ENCODE results near the gene AKR1C8. TPM values are rescaled to one million over a fixed set of nuclear protein-coding genes. Genes with fewer than 3 reads are reported as not detected.

Gene AKR1C8
- total and polyA plus RNA-seq, 2 donors (not counting 1 experiment from before 2014, with no cell fraction given), result not detected

- Histone ChIP-seq H3K9ac (ENCODE audit: insufficient read depth, low read length) (no peak within 1 kb of the TSS), H3K27me3 (ENCODE audit: control insufficient read depth, insufficient read depth, low read length) (no peaks in the 10 kb centered on the region), H3K4me2 (ENCODE audit: extremely low read depth, insufficient read depth, low read length) (no peak within 1 kb of the TSS), H3K4me1 (ENCODE audit: control insufficient read depth, extremely low read depth, insufficient read depth, low read length) (no peaks in the 10 kb centered on the region), H3K27ac (ENCODE audit: insufficient read depth, low read length) (no peak within 1 kb of the TSS), H3K79me2 (ENCODE audit: control insufficient read depth, insufficient read depth, low read length) (no peaks in the 10 kb centered on the region), H2AFZ (ENCODE audit: low read length) (no peak within 1 kb of the TSS), H3K36me3 (ENCODE audit: control insufficient read depth, insufficient read depth, low read length) (no peaks in the 10 kb centered on the region), H4K20me1 (ENCODE audit: control insufficient read depth, extremely low read depth, insufficient read depth, low read length) (no peaks in the 10 kb centered on the region), H3K9me3 (ENCODE audit: control insufficient read depth, insufficient read depth, low read depth, low read length) (no peaks in the 10 kb centered on the region), H3K4me3 (replicated peaks in 1 of 4; ENCODE audit: control extremely low read depth in 1 of 4, insufficient read depth in 1 of 4, low read depth in 3 of 4, low read length in 4 of 4) (no peak within 1 kb of the TSS)
- TF ChIP-seq EZH2 (IDR thresholded peaks at IDR 0.05; ENCODE audit: low read length, missing control alignments), result no peak
- TF ChIP-seq CTCF (conservative IDR thresholded peaks at IDR 0.05 in 1 of 2, IDR thresholded peaks at IDR 0.05 in 1 of 2; ENCODE audit: low read depth in 1 of 2, low read length in 2 of 2), result no peak
- DNase-seq (ENCODE audit: low read depth in 2 of 2), result no peak
These were observed 11.8 kb upstream of the AKR1C8 start, which contains the start of gene AKR1C4 for GRCh38 chr10:5196702-5197113. TSS of gene AKR1C4 (plus strand) at chr10:5196837. CDS start at chr10:5196868, 31 bp downstream.

GRCh38 chr10:5195727-5196374 is 10.9 kb upstream of the AKR1C8 start:
- Histone ChIP-seq H3K9ac (ENCODE audit: insufficient read depth, low read length) (no peak overlapping the region), H3K9me3 (ENCODE audit: control insufficient read depth, insufficient read depth, low read depth, low read length) (no peaks in the 10 kb centered on the region), H2AFZ (ENCODE audit: low read length) (no peak overlapping the region), H3K4me2 (ENCODE audit: extremely low read depth, insufficient read depth, low read length) (no peak overlapping the region), H3K4me3 (replicated peaks in 1 of 4; ENCODE audit: control extremely low read depth in 1 of 4, insufficient read depth in 1 of 4, low read depth in 3 of 4, low read length in 4 of 4) (no peak overlapping the region), H3K4me1 (ENCODE audit: control insufficient read depth, extremely low read depth, insufficient read depth, low read length) (no peaks in the 10 kb centered on the region), H3K36me3 (ENCODE audit: control insufficient read depth, insufficient read depth, low read length) (no peaks in the 10 kb centered on the region), H4K20me1 (ENCODE audit: control insufficient read depth, extremely low read depth, insufficient read depth, low read length) (no peaks in the 10 kb centered on the region), H3K27me3 (ENCODE audit: control insufficient read depth, insufficient read depth, low read length) (no peaks in the 10 kb centered on the region), H3K79me2 (ENCODE audit: control insufficient read depth, insufficient read depth, low read length) (no peaks in the 10 kb centered on the region), H3K27ac (ENCODE audit: insufficient read depth, low read length) (no peak overlapping the region)
- TF ChIP-seq CTCF (conservative IDR thresholded peaks at IDR 0.05 in 1 of 2, IDR thresholded peaks at IDR 0.05 in 1 of 2; ENCODE audit: low read depth in 1 of 2, low read length in 2 of 2) (no peak), EZH2 (IDR thresholded peaks at IDR 0.05; ENCODE audit: low read length, missing control alignments) (no peak)
- no peak for DNase-seq (ENCODE audit: low read depth in 2 of 2)

GRCh38 chr10:5194431-5194830 is 9.5 kb upstream of the AKR1C8 start:
- no peaks in the 10 kb centered on the region for H3K79me2 ChIP-seq (ENCODE audit: control insufficient read depth, insufficient read depth, low read length)

More at GRCh38 chr10:5194431-5194830, 9.5 kb upstream of the AKR1C8 start:
- Histone ChIP-seq H4K20me1 (ENCODE audit: control insufficient read depth, extremely low read depth, insufficient read depth, low read length) (no peaks in the 10 kb centered on the region), H3K9ac (ENCODE audit: insufficient read depth, low read length) (no peak overlapping the region), H3K4me2 (ENCODE audit: extremely low read depth, insufficient read depth, low read length) (no peak overlapping the region), H3K27me3 (ENCODE audit: control insufficient read depth, insufficient read depth, low read length) (no peaks in the 10 kb centered on the region), H3K27ac (ENCODE audit: insufficient read depth, low read length) (no peak overlapping the region), H3K4me3 (replicated peaks in 1 of 4; ENCODE audit: control extremely low read depth in 1 of 4, insufficient read depth in 1 of 4, low read depth in 3 of 4, low read length in 4 of 4) (no peak overlapping the region), H3K4me1 (ENCODE audit: control insufficient read depth, extremely low read depth, insufficient read depth, low read length) (no peaks in the 10 kb centered on the region), H3K9me3 (ENCODE audit: control insufficient read depth, insufficient read depth, low read depth, low read length) (no peaks in the 10 kb centered on the region), H2AFZ (ENCODE audit: low read length) (no peak overlapping the region), H3K36me3 (ENCODE audit: control insufficient read depth, insufficient read depth, low read length) (no peaks in the 10 kb centered on the region)
- TF ChIP-seq CTCF (conservative IDR thresholded peaks at IDR 0.05 in 1 of 2, IDR thresholded peaks at IDR 0.05 in 1 of 2; ENCODE audit: low read depth in 1 of 2, low read length in 2 of 2) (no peak), EZH2 (IDR thresholded peaks at IDR 0.05; ENCODE audit: low read length, missing control alignments) (no peak)
- DNase-seq (ENCODE audit: low read depth in 2 of 2), result no peak

Data from fibroblast of lung (primary cell).